GM12878 (cell line): ENCODE results near the gene ANO6.

Experiments
- CTCF ChIP-seq, 3 experiments: IDR thresholded peaks in 2 of 3; conservative IDR thresholded peaks in 1 of 3; 2 replicates each; pipeline ENCODE4 v1.5.1; 2011; ENCODE audit warnings: low read depth in 3 of 3, low read length in 3 of 3, mild to moderate bottlenecking in 3 of 3, control low read depth in 2 of 3, moderate library complexity in 2 of 3, inconsistent platforms in 1 of 3, mixed read lengths in 1 of 3; ENCODE audit not compliant: control insufficient read depth in 2 of 3, insufficient read depth in 1 of 3; ENCODE audit errors: extremely low read depth in 1 of 3
- MXI1 ChIP-seq: fragments of 150-350 bp; IDR thresholded peaks from 2 replicates; pipeline ENCODE4 v1.6.1; 2011; ENCODE audit warnings: low read depth, mild to moderate bottlenecking, inconsistent platforms, low read length, improper control_type of control experiment
- POLR2A ChIP-seq: IDR thresholded peaks from 2 replicates; pipeline ENCODE4 v1.6.1; 2011; ENCODE audit warnings: low read depth, mild to moderate bottlenecking, low read length
- POLR2AphosphoS2 ChIP-seq: IDR thresholded peaks from 2 replicates; pipeline ENCODE4 v1.6.1; 2011; ENCODE audit warnings: low read depth, mild to moderate bottlenecking, low read length, improper control_type of control experiment, moderate library complexity
- RELA ChIP-seq: fragments of 450-650 bp; IDR thresholded peaks from 2 replicates; pipeline ENCODE4 v1.8.0; 2014; ENCODE audit warnings: borderline replicate concordance; ENCODE audit not compliant: partially characterized antibody
- RFX5 ChIP-seq: IDR thresholded peaks from 2 replicates; pipeline ENCODE4 v1.6.1; 2011; ENCODE audit warnings: low read depth, low read length, improper control_type of control experiment
- SKIL ChIP-seq: fragments of 450-650 bp; IDR thresholded peaks from 2 replicates; pipeline ENCODE4 v1.6.1; 2017; ENCODE audit warnings: mild to moderate bottlenecking, low read depth, inconsistent platforms; ENCODE audit not compliant: poor library complexity, severe bottlenecking
- SMARCA5 ChIP-seq: fragments of 450-650 bp; IDR thresholded peaks from 2 replicates; pipeline ENCODE4 v1.6.1; 2017; ENCODE audit warnings: mild to moderate bottlenecking
- SP1 ChIP-seq: IDR thresholded peaks from one replicate; pipeline ENCODE4 v1.6.1; 2011; ENCODE audit warnings: low read depth, low read length
- ZBTB4 ChIP-seq: fragments of 450-650 bp; formaldehyde crosslinking; IDR thresholded peaks from 2 replicates; pipeline ENCODE4 v1.4.0; 2022; ENCODE audit warnings: mild to moderate bottlenecking, moderate library complexity
- ZNF24 ChIP-seq: fragments of 450-650 bp; IDR thresholded peaks from 2 replicates; pipeline ENCODE4 v1.6.1; 2017; ENCODE audit warnings: antibody characterized with exemption, mild to moderate bottlenecking

GRCh38 chr12:45296046-45296586, 80.2 kb downstream of the ANO6 start:
- TF ChIP-seq ZBTB4 (CRISPR knock-in tag), result no peak
- no peak for TF ChIP-seq SP1
- TF ChIP-seq CTCF (IDR thresholded peaks at IDR 0.05 in 2 of 3, conservative IDR thresholded peaks at IDR 0.05 in 1 of 3; ENCODE audit: control insufficient read depth in 2 of 3, extremely low read depth in 1 of 3, insufficient read depth in 1 of 3, low read depth in 3 of 3, low read length in 3 of 3), result no peak
- TF ChIP-seq RFX5, result no peak
- no peak for TF ChIP-seq MXI1
- TF ChIP-seq SKIL, result no peak
- TF ChIP-seq SMARCA5, result no peak
- TF ChIP-seq POLR2A, result no peak
- no peak for TF ChIP-seq RELA
- no peak for TF ChIP-seq ZNF24
- no peak for TF ChIP-seq POLR2AphosphoS2
